GM12864 (cell line): ENCODE data around the gene C19orf38.

ENCODE experiments used
- DNase-seq: peaks from one replicate; pipeline ENCODE4 v3.0.0-alpha.2; 2011; ENCODE audit warnings: low read depth
- H3K4me3 ChIP-seq: 2 replicates; pipeline ENCODE4 v1.5.1; 2011; ENCODE audit warnings: mild to moderate bottlenecking, low read depth, low read length, control low read depth
- CTCF ChIP-seq: IDR thresholded peaks from 2 replicates; pipeline ENCODE4 v1.5.1; 2011; ENCODE audit warnings: low read depth, mild to moderate bottlenecking, moderate library complexity, low read length, control low read depth, inconsistent platforms; ENCODE audit errors: missing control alignments

The C19orf38 gene

DNA sequence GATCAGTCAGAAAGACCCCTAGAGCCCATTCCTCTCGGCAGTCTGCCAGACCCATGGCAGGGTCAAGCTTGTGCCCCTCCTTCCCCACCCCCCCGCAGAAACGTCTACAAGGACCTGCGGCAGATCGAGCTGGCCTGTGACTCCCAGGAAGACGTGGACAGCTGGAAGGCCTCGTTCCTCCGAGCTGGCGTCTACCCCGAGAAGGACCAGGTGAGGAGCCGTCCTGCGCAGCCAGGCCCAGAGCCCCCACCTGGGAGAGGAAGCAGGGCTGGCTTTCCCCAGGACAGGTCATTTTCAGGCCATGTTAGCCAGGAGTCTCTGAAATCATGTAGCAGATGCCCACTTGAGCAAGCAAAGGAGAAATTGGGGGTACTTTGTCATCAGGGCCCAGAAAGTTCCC lies 24.5 kb upstream of the C19orf38 start:
- TF ChIP-seq CTCF, result no peak
- no peak overlapping the region for H3K4me3 ChIP-seq
- no peak for DNase-seq

DNA sequence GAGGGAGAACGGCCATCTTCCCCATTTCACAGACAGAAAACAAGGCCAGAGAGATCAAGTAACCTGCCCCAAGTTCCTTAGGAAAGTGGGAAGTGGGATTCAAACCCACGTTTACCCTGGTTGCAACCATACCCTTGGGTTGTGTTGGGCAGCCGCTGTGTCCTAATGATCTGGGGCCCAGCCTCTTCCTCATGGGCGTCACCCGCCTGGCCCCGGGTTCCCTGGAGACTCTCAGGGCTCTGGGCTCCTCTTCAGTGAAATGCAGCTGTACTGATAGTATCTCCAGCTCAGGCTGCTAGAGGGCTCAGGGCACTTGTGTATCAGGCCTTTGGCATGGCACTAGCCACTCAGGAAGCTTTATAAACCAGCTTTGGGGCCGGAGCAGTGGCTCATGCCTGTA lies 22.0 kb upstream of the C19orf38 start:
- no peak for TF ChIP-seq CTCF
- no peak overlapping the region for H3K4me3 ChIP-seq
- no peak for DNase-seq

DNA sequence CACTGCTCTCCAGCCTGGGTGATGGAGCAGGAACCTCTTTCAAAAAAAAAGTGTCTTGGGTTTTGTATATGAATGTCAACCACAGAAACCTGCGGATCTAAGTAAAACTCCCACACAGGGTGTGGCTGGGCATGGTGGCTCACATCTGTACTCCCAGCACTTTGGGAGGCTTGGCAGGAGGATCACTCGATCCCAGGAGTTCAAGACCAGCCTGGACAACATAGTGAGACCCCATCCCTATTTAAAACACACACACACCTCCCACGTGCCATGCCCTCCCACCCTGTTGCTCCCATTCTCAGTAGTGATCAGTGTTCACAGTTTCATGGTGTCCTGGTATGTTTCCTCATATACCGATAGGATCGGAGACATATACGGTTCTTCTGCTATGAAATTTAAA lies 21.4 kb upstream of the C19orf38 start:
- DNase-seq, result no peak
- TF ChIP-seq CTCF, result no peak
- no peak overlapping the region for H3K4me3 ChIP-seq

GRCh38 chr19:10828981-10829821 lies 19.0 kb upstream of the C19orf38 start:
- no peak overlapping the region for H3K4me3 ChIP-seq
- peak; percentile 4 for TF ChIP-seq CTCF

GRCh38 chr19:10829967-10830366 lies 18.2 kb upstream of the C19orf38 start:
- no peak for TF ChIP-seq CTCF
- no peak overlapping the region for H3K4me3 ChIP-seq
- DNase-seq, result no peak

More at GRCh38 chr19:10828981-10829821, 19.0 kb upstream of the C19orf38 start:
- DNase-seq, result no peak

- H3K4me3 ChIP-seq, result no peak overlapping the region
- no peak for TF ChIP-seq CTCF
- DNase-seq, result no peak
Measured at GRCh38 chr19:10830370-10830769, 17.8 kb upstream of the C19orf38 start.

DNA sequence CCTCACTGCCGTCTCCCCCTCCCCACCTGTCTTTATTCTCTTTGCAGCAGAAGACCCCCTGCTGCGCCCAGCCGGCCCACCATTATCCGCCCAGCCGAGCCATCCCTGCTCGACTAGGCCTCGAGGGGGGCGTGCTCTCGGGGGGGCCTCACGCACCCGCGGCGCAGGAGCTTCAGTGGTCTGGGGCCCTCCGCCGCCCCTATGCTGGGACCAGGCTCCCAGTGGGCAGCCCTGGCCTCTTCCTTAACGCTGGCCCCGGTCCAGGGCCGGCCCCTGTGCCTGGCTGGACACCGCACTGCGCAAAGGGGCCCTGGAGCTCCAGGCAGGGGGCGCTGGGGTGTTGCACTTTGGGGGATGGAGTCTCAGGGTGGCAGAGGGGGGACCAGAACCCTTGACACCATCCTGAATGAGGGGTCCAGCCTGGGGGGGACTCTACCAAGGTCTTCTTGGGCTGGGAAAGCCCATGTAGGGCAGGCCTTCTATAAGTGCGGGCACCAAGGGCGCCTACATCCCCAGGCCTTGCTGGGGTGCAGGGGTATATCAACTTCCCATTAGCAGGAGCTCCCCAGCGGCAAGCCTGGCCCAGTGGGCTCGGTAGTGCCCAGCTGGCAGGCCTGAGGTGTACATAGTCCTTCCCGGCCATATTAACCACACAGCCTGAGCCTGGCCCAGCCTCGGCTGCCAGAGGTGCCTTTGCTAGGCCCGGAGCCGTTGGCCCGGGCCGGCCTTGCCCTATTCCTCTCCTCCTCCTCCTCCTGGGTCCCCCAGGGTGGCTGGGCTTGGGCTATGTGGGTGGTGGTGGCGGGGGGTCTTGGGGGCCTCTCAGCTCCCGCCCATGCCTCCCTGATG lies 17.1 kb upstream of the C19orf38 start:
- H3K4me3 ChIP-seq, result no peak overlapping the region
- TF ChIP-seq CTCF, result no peak
- DNase-seq, result no peak
